Peyer's patch (tissue), 4 donors: Measurements from ENCODE around the gene CDK10. TPM values are rescaled to one million over a fixed set of nuclear protein-coding genes. Genes with fewer than 3 reads are reported as not detected.

Experiments
- DNase-seq, 3 donors: peaks; one replicate each; pipeline ENCODE4 v3.0.0-alpha.2; 2017 to 2019
- H3K27ac ChIP-seq, 4 donors: fragments of 200-600 bp; sonication (generic); one replicate each; pipeline ENCODE4 v1.5.1; 2016 to 2019
- H3K27me3 ChIP-seq, 2 donors: fragments of 200-600 bp; sonication (generic); one replicate each; pipeline ENCODE4 v1.5.1; 2019
- H3K36me3 ChIP-seq, 3 donors: fragments of 200-600 bp; sonication (generic); one replicate each; pipeline ENCODE4 v1.5.1; 2016 to 2019
- H3K4me1 ChIP-seq, 4 donors: fragments of 200-600 bp; sonication (generic); one replicate each; pipeline ENCODE4 v1.5.1; 2016 to 2019
- H3K4me3 ChIP-seq, 4 donors: fragments of 200-600 bp; sonication (generic); 1 replicate in 3 of 4; 2 replicates in 1 of 4; pipeline ENCODE4 v1.5.1; 2016 to 2019; ENCODE audit warnings: mild to moderate bottlenecking in 1 of 4
- H3K9me3 ChIP-seq, 4 donors: fragments of 200-600 bp; sonication (generic); one replicate each; pipeline ENCODE4 v1.5.1; 2016 to 2019; ENCODE audit warnings: mild to moderate bottlenecking in 1 of 4
- POLR2A ChIP-seq, 2 donors: fragments of 450-650 bp; IDR thresholded peaks; one replicate each; pipeline ENCODE4 v1.5.1; 2017; ENCODE audit warnings: antibody characterized with exemption in 2 of 2, mild to moderate bottlenecking in 2 of 2, moderate library complexity in 2 of 2
- total RNA-seq, 4 donors: library from RNA; depleted of rRNA; stranded (reverse); fragments of >200 nt; gene quantifications; one replicate each; pipeline ENCODE4 v1.1.0, GENCODE V29; 2016
- TF ChIP-seq, protein P1 (sequence below), 6 experiments: fragments of 450-650 bp in 4 of 6; fragments of 200-600 bp in 2 of 6; sonication (generic) in 1 of 6; IDR thresholded peaks; one replicate each; pipeline ENCODE4 v1.5.1; 2017 to 2019; ENCODE audit warnings: antibody characterized with exemption in 6 of 6, mild to moderate bottlenecking in 3 of 6, moderate library complexity in 1 of 6

Gene CDK10
- total RNA-seq, 4 donors from 2014 or later: 97.9 to 198 (median 158) TPM

DNA sequence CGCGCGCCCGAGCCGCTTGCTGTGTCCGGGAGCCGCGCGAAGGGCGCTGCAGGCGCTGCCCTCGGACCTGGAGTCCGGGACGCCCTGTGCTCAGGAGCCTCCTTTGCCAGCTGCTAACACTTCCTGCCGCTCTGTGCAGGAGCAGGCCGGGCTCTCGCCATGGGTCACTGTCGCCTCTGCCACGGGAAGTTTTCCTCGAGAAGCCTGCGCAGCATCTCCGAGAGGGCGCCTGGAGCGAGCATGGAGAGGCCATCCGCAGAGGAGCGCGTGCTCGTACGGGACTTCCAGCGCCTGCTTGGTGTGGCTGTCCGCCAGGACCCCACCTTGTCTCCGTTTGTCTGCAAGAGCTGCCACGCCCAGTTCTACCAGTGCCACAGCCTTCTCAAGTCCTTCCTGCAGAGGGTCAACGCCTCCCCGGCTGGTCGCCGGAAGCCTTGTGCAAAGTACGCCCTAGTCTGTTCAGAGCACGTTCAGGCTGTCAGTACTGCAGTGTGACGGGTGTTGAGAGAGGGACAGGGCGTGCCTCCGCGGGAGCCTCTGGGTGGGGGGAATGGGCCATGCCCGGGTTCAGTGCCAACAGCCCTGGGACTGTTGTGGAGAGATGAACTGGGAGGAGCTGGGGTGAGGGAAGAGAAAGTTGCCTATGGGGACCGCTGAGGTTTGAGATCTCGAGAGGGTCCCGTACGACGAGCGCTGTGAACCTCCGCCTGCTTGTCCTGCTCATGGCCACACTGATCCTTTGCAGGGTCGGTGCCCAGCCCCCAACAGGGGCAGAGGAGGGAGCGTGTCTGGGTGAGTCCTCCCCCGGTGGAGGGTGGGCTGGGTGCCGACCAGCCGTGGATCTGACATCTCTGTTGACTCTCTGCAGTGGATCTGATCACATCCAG is 36.1 kb downstream of the CDK10 start:
- Histone ChIP-seq H3K4me3 (peak overlapping the region; percentile 82 to 98 (median 94)), H3K27ac (peak overlapping the region; percentile 98 to 99 (median 98)), H3K4me1 (peaks cover 13 to 40% (median 23%) of the 10 kb centered on the region in 4 donors), H3K36me3 (peaks cover 0 to 47% (median 0%) of the 10 kb centered on the region in 3 donors), H3K27me3 (no peaks in the 10 kb centered on the region), H3K9me3 (no peaks in the 10 kb centered on the region)
- peak; percentile 71 to 95 (median 93) for DNase-seq
- peak; percentile 70 to 77 for TF ChIP-seq POLR2A (IDR thresholded peaks at IDR 0.05)
- TF ChIP-seq, protein P1, sequence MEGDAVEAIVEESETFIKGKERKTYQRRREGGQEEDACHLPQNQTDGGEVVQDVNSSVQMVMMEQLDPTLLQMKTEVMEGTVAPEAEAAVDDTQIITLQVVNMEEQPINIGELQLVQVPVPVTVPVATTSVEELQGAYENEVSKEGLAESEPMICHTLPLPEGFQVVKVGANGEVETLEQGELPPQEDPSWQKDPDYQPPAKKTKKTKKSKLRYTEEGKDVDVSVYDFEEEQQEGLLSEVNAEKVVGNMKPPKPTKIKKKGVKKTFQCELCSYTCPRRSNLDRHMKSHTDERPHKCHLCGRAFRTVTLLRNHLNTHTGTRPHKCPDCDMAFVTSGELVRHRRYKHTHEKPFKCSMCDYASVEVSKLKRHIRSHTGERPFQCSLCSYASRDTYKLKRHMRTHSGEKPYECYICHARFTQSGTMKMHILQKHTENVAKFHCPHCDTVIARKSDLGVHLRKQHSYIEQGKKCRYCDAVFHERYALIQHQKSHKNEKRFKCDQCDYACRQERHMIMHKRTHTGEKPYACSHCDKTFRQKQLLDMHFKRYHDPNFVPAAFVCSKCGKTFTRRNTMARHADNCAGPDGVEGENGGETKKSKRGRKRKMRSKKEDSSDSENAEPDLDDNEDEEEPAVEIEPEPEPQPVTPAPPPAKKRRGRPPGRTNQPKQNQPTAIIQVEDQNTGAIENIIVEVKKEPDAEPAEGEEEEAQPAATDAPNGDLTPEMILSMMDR (IDR thresholded peaks at IDR 0.05): peak in 1 of 6 experiments; percentile 6

DNA sequence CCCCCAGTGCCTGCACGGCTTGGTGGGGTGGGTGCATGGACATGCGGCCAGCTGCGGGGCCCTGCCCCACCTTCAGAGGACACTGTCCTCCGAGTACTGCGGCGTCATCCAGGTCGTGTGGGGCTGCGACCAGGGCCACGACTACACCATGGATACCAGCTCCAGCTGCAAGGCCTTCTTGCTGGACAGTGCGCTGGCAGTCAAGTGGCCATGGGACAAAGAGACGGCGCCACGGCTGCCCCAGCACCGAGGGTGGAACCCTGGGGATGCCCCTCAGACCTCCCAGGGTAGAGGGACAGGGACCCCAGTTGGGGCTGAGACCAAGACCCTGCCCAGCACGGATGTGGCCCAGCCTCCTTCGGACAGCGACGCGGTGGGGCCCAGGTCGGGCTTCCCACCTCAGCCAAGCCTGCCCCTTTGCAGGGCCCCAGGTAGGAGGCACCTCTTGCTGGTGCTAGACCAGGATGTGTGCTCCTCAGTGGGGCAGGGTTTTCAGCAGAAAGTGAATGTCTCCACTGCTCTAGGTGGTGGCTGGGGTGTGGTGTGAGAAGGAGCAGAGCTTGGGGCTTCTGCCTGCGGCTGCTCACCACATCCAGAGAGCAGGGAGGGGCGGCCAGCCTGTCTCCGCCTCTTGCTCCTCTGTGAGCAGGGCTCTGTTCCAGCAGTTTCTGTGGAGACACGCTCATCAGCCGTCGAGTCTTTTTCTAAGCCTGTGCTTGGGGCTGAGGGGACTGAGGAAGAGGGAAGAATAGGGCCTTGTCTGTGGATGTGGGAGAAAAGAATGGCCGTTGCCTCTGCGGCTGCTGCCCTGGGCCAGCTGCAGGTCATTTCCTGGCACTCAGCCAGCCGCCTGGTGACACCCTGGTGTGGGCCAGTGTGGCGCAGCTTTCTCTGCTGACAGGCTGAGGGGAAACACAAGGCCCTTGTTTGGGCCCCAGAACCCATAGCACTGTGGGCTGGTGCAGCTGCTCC is 37.1 kb downstream of the CDK10 start:
- H3K36me3 ChIP-seq: peaks cover 0 to 54% (median 0%) of the 10 kb centered on the region in 3 donors
- TF ChIP-seq, protein P1 (IDR thresholded peaks at IDR 0.05): no peak
- no peak for TF ChIP-seq POLR2A (IDR thresholded peaks at IDR 0.05)

DNA sequence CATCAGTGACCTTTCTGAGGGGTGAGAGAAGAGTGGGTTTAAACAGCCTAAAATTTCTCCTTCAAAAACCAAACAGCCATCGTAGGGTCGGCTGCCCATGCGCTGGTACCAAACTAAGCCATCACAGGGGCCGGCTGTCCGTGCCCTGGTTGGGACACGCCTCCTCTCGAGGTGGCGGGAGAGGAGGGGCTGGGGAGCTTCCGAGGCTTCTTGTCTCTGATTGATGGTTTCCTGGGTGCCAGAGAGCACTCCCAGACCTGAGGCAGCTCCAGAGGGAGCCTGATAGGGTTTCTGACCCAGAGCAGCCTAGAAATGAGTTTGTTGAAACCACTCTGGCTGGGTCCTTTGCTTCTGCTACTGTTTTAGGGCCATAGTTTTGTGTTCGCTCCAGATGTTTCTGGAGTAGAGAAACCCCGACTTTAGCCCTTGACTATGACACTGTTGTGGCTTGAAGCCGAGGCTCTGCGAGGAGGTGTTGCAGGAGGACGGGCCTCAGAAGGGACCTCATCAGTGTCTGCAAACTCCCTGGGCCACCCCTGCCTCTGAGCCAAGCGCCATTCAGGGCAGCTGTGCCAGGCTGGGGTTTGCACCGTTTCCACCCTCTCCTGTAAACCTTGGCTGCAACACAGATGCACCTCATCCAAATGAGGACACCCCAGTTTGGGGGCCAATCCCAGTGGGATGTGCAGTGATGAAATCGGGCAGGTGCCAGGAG is 41.1 kb downstream of the CDK10 start:
- Histone ChIP-seq H3K27me3 (no peaks in the 10 kb centered on the region), H3K36me3 (peaks cover 0 to 92% (median 0%) of the 10 kb centered on the region in 3 donors), H3K4me1 (peaks cover 7 to 25% (median 16%) of the 10 kb centered on the region in 4 donors), H3K27ac (no peak overlapping the region), H3K9me3 (no peaks in the 10 kb centered on the region), H3K4me3 (no peak overlapping the region)
- DNase-seq: no peak
- no peak for TF ChIP-seq POLR2A (IDR thresholded peaks at IDR 0.05)
- TF ChIP-seq, protein P1 (IDR thresholded peaks at IDR 0.05): no peak

More for the DNA sequence above, 37.1 kb downstream of the CDK10 start:
- no peaks in the 10 kb centered on the region for H3K27me3 ChIP-seq
- H3K4me3 ChIP-seq: peak overlapping the region in 3 of 4 donors; percentile 82 to 98 (median 91)
- no peaks in the 10 kb centered on the region for H3K9me3 ChIP-seq
- peaks cover 13 to 33% (median 23%) of the 10 kb centered on the region in 4 donors for H3K4me1 ChIP-seq
- peak overlapping the region; percentile 98 to 99 (median 98) for H3K27ac ChIP-seq
- DNase-seq: peak in 2 of 3 donors; percentile 55 to 87

DNA sequence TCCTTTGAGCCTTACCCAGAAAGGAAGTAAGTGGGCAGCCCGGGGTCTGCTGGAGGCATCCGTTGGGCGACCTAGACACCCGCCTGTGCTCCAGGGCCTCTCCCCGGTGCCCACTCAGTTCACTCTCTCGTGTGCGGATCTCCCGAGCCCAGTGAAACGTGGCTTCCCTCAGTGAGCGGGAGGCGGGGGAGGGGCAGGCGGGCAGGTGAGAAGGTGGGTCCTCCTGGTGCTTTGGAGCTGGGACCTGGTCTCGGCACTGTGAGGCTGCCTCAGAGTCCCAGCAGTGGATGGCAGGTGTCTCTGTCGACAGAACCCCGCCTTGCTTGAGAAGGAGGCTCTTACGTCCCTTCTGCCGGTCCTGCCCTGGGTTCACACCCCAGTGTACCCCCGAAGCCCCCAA is 42.8 kb downstream of the CDK10 start:
- TF ChIP-seq, protein P1 (IDR thresholded peaks at IDR 0.05): no peak
- no peak for TF ChIP-seq POLR2A (IDR thresholded peaks at IDR 0.05)
- Histone ChIP-seq H3K27ac (no peak overlapping the region), H3K4me3 (no peak overlapping the region), H3K4me1 (peaks cover 0 to 8% (median 2%) of the 10 kb centered on the region in 4 donors), H3K27me3 (no peaks in the 10 kb centered on the region), H3K36me3 (peaks cover 0 to 96% (median 0%) of the 10 kb centered on the region in 3 donors), H3K9me3 (no peaks in the 10 kb centered on the region)
- no peak for DNase-seq
